GM19025 (cell line): ENCODE results near the gene MAGI2.

Experiments
- ATAC-seq: cut with Tn5 transposase; IDR thresholded peaks from one replicate; pipeline ENCODE4 v1.9.1; 2021; ENCODE audit warnings: mild to moderate bottlenecking, low read depth, moderate library complexity; ENCODE audit not compliant: unreplicated experiment

The MAGI2 gene

DNA sequence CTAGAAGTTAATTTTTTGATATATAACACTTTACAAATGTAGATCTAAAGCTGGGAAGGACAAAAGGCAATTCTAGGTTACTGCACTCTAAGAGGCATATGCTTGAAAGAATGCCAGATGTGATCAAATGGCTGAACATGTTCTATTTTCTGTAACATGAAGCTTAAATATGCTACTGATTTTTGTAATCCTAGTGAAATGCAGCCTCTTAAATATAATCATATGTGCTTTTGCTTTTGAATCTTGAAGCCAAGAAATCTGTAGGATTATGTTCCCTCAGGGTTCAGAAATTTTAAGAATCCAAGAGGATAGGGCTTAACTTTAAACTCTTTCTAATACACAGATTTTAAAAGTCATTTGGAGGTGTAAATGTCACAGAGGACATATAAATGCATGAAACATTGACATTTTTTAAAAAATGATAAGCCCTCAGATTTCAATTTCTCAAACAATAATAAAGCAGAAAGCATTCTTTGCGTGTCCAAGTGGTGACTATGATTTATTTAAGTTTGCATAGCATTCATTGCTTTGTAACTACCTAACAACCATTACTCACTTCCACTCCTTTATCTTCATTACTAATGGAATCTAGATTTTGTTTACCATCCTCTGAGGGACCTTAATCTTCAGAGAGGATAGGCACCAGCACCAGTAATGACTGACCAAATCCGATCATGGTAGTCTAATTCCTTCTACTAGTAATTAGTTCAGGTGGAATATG lies 170.4 kb downstream of the MAGI2 start:
- ATAC-seq: no peak

GRCh38 chr7:79282070-79282694 lies 171.3 kb downstream of the MAGI2 start:
- no peak for ATAC-seq

- no peak for ATAC-seq
Observed at GRCh38 chr7:79281426-79281825, 172.0 kb downstream of the MAGI2 start.

DNA sequence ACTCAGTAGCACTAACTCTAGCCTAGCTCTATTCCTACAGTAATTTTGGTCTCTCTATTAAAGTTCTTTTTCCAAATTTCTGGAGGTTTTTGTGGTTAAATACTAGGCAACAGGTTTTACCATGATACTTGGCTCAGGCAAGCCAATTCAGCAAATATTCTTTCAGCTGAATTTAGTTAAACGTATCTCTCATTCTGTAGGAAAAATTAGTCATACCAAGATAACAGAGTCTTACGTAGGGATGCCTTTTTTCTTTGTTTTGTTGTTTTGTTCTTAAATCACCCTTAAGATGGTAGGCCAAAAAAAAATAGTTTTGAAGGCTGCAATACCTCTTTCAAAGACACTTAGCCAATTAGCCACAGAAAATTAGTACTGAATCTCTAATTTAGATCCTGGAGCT lies 180.5 kb downstream of the MAGI2 start:
- ATAC-seq: no peak

DNA sequence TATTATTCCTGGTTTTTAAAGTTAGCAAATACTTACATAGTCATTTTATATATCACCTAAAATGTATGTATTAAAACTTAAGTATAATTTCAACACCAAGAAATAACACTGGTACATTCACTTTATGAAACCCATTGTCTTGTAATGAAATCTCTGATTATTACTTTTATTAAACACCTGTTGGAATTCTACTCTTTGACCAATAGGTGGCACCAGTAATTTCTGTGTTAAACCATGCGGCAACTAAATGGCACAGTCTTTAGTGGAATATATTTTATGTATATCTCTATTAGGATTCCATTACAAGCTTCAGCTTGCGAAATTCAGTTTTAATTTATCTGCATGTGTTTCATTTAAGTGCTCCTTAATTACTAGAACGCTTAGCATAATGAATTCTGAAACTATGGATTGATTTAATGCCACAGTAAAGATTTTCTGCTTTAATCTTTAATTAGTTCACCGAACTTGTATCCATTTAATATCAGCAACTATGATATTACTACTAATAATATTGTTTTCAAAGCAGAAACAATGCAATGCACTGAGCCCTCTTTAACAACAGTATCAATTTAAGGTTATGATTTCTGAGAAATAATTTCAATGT lies 181.3 kb downstream of the MAGI2 start:
- no peak for ATAC-seq

GRCh38 chr7:79268730-79269129 lies 184.7 kb downstream of the MAGI2 start:
- ATAC-seq: no peak

GRCh38 chr7:79258826-79259225 lies 194.6 kb downstream of the MAGI2 start:
- ATAC-seq: no peak

- ATAC-seq: no peak
Observed at GRCh38 chr7:79257959-79258358, 195.5 kb downstream of the MAGI2 start.

DNA sequence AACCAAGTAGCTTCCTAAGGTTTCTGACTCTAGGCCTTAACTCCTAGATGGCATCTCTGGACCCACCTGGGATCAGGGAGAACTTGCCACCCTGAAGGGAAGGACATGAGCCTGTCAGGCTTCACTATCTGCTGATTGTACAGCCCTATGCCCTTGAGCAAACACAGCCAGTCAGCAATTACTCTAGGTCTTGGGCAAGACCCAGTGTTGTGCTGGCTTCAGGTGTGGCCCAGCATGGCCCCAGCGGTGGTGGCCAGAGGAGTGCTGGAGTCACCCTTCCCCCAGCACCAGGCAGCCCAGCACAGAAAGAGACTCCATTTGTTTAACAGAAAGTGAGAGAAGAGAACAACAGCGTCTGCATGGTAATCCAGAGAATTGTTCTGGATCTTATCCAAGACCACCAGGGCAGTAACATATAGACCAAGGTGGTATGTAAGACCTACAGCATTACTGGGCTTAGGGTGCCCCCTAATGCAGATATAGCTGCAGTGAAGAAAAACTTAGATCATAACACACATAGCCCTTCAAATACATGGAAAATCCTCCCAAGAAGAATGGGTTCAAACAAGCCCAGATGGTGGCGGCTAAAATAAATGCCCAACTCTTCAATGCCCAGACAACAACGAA lies 207.7 kb downstream of the MAGI2 start:
- no peak for ATAC-seq

DNA sequence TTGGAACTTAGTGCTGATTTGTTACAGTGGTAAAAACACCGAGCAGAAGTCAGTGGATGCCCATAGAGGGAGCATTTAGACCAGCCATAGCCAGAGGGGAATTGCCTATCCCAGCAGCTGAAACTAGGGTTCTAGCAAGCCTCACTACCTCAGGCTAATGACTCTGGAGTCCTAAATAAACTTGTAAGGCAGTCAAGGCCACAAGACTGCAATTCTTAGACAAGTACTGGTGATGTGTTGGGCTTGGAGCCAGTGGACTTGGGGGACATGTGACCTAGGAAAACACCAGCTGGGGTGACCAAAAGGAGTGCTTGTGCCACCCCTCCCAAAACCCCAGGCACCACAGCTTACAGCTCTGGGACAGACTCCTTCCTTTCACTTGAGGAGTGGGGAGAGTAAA lies 209.0 kb downstream of the MAGI2 start:
- no peak for ATAC-seq

GRCh38 chr7:79241288-79242060 lies 212.0 kb downstream of the MAGI2 start:
- ATAC-seq: no peak

DNA sequence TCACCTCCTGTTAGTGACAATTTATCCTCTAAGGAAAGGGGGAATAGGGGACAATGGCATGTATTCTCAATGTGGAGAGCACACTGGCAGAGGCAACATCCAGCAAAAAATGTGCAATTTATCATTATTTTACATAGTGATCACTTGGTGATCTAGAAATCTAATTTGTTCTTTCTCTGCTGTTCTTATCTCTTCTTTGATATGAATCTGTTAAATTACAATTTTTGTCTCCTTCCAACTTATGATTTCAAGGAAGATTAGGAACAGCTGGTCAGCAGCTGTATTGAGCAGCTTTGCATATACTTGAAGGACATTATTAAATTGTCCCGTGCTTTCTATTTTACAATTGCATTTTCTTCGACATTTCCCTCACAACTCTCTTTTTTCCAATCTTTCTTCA lies 213.1 kb downstream of the MAGI2 start:
- no peak for ATAC-seq

DNA sequence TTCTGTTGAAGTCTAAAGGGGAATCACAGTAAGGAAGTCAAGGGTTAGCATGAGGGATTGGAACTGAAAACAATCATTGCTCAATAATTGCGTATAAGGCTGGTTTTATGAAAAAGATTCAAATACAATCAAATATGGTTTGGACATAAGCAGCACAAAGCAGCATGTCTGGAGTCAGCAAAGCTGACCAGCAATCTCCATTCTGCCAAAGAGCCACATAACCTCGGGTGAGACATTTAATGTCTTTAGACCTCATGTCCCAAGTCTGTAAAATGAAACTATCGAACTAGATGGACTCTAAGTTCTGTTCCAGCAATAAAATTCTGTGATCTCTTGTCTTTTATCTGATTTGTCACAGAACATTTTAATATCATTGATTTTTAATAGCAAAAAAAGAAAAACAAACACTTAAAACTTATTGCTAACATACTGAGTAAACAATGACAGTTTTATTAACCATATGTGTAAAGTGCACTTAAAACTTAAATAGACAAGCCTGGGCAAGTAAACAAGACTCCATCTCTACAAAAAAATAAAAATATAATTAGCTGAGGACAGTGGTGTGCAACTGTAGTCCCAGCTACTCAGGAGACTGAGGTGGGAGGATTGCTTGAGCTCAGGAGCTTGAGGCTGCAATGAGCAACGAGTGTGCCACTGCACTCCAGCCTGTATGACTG lies 217.0 kb downstream of the MAGI2 start:
- no peak for ATAC-seq

- ATAC-seq: no peak
Observed at GRCh38 chr7:79227044-79227443, 226.4 kb downstream of the MAGI2 start.

- no peak for ATAC-seq
Observed at GRCh38 chr7:79221211-79221610, 232.3 kb downstream of the MAGI2 start.

DNA sequence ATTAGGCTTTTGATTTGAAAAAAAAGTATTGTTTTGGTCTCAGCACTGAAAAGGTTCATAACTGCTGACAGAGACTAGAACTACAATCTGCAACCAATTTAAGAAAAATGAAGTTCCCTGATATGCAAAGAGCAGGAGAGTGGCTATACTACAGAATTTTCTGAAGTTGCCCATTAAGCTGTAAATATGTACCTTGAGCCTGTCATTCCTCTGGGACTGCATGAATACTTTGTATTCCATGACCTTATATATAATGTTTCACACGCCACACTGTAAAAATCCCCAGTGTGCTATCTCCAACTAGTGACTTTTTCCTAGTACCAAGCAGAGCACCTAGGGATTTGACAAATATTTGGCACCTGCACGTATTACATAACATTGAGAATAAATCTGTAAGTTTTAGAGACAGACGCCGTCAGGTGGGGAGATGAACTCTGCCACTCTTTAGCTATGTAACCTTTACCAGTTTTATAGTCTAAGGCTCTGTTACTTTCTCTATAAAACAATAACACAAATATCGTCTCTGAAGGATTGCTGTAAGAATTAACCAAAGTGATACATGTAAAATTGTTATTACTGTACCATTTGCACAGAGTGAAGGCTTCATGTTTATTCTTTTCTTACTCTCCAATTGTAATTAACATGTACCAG lies 235.4 kb downstream of the MAGI2 start:
- ATAC-seq: no peak

GRCh38 chr7:79217468-79217867 lies 236.0 kb downstream of the MAGI2 start:
- no peak for ATAC-seq

DNA sequence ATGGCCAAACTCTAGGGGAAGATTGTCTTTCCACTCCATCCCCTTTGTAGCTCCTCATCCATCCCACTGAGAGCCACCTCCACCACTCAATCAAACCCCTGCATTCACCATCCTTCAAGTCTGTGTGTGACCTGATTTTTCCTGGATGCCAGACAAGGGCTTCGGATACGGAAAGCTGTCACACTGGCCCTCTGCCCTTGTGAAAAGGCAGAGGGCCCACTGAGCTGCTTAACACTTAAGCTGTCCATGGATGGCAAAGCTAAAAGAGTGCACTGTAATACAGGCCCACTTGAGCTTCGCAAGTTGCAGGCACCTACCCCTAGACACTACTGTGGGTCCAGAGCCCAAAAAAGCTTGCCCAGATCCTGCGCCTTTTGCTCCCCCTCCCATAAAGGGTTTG lies 237.2 kb downstream of the MAGI2 start:
- ATAC-seq: no peak

- no peak for ATAC-seq
Observed at GRCh38 chr7:79212334-79212733, 241.1 kb downstream of the MAGI2 start.

- no peak for ATAC-seq
Observed at GRCh38 chr7:79211724-79212123, 241.7 kb downstream of the MAGI2 start.
